Breast epithelium (tissue), 4 donors: ENCODE measurements around the gene FAM163B. TPM values are rescaled to one million over a fixed set of nuclear protein-coding genes. Genes with fewer than 3 reads are reported as not detected.

ENCODE experiments used
- DNase-seq, 2 donors: peaks; one replicate each; pipeline ENCODE4 v3.0.0-alpha.2; 2019; ENCODE audit warnings: low spot score in 2 of 2
- H3K27ac ChIP-seq, 2 donors: fragments of 200-600 bp; sonication (generic) in 1 of 2; one replicate each; pipeline ENCODE4 v1.5.1; 2016 to 2019; ENCODE audit warnings: mild to moderate bottlenecking in 1 of 2
- H3K27me3 ChIP-seq, 2 donors: fragments of 200-600 bp; sonication (generic) in 1 of 2; one replicate each; pipeline versions ENCODE4 v1.5.1 to v1.6.0; 2017 to 2019; ENCODE audit warnings: control low read depth in 1 of 2, mild to moderate bottlenecking in 1 of 2
- H3K36me3 ChIP-seq: fragments of 200-600 bp; one replicate; pipeline ENCODE4 v1.5.1; 2019
- H3K4me1 ChIP-seq, 2 donors: fragments of 200-600 bp; sonication (generic); one replicate each; pipeline ENCODE4 v1.5.1; 2016 to 2019; ENCODE audit warnings: control low read depth in 1 of 2
- H3K4me3 ChIP-seq, 3 donors: fragments of 200-600 bp; sonication (generic); 1 replicate in 2 of 3; 2 replicates in 1 of 3; pipeline ENCODE4 v1.5.1; 2016 to 2019; ENCODE audit warnings: mild to moderate bottlenecking in 3 of 3, moderate library complexity in 2 of 3
- H3K9me3 ChIP-seq, 2 donors: fragments of 200-600 bp; sonication (generic) in 1 of 2; one replicate each; pipeline ENCODE4 v1.5.1; 2016 to 2019; ENCODE audit warnings: control low read depth in 1 of 2
- POLR2A ChIP-seq: fragments of 450-650 bp; IDR thresholded peaks from one replicate; pipeline ENCODE4 v1.6.1; 2016; ENCODE audit warnings: antibody characterized with exemption, mild to moderate bottlenecking, moderate library complexity
- POLR2AphosphoS5 ChIP-seq, 3 donors: sonication (generic); formaldehyde crosslinking; IDR thresholded peaks; one replicate each; pipeline ENCODE4 v1.6.1; 2017; ENCODE audit warnings: antibody characterized with exemption in 3 of 3
- intact Hi-C: fragments of 100-400 bp; cut with DNase I; formaldehyde crosslinking; loops from one replicate; pipeline ENCODE4 v1.15.1; 2023; ENCODE audit warnings: low total_unique reads
- total RNA-seq, 3 donors: library from RNA; depleted of rRNA; stranded (reverse); fragments of >200 nt; gene quantifications; one replicate each; pipeline ENCODE4 v1.1.0, GENCODE V29; 2016
- TF ChIP-seq, protein P1 (sequence below), 3 donors: fragments of 450-650 bp; IDR thresholded peaks; one replicate each; pipeline ENCODE4 v1.5.1; 2016 to 2017; ENCODE audit warnings: antibody characterized with exemption in 3 of 3, mild to moderate bottlenecking in 3 of 3, moderate library complexity in 3 of 3

Gene FAM163B
- total RNA-seq, 3 donors from 2014 or later, result not detected

DNA sequence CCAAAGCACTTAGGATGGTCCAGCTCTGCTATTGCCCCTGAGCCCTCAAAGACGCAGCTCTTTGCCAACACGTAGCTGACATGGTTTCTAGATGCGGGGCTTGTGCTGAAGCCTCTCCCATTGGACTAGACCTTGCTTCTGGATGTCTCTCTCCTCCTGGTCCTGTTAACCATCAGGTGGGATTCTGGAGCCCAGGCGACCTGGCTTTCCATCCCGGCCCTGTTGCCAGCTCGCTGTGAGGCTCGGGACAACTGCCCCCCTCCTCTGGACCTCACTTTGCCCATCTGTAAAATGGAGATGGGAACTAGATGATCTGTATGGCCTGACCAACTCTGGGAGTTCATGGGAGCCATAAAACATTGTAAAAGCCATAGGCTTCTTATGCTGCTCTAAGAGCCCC, 31.0 kb upstream of the FAM163B start:
- DNase-seq, result no peak

DNA sequence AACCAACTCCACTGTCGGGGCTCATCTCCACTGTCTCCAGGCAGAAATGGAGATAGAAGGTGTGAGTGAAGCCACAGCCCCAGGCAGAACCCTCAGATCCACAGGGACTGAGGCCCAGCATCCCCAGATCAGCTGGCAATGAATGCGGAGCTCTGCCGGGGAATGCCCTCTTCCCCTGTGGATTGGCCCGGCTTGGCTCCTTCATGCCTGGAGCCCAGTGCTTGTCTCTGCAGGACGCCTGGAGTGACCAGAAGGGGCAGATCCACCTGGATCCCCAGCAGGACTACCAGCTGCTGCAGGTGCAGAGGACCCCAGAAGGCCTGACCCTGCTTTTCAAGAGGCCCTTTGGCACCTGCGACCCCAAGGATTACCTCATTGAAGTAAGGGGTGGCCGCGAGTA, 30.4 kb upstream of the FAM163B start:
- Histone ChIP-seq H3K4me3 (no peak overlapping the region), H3K27ac (no peak overlapping the region), H3K9me3 (no peaks in the 10 kb centered on the region), H3K36me3 (no peaks in the 10 kb centered on the region), H3K4me1 (no peaks in the 10 kb centered on the region), H3K27me3 (peaks cover 0 to 14% of the 10 kb centered on the region in 2 donors)
- no peak for DNase-seq
- intact Hi-C loops, result no loop called here
- TF ChIP-seq, protein P1, sequence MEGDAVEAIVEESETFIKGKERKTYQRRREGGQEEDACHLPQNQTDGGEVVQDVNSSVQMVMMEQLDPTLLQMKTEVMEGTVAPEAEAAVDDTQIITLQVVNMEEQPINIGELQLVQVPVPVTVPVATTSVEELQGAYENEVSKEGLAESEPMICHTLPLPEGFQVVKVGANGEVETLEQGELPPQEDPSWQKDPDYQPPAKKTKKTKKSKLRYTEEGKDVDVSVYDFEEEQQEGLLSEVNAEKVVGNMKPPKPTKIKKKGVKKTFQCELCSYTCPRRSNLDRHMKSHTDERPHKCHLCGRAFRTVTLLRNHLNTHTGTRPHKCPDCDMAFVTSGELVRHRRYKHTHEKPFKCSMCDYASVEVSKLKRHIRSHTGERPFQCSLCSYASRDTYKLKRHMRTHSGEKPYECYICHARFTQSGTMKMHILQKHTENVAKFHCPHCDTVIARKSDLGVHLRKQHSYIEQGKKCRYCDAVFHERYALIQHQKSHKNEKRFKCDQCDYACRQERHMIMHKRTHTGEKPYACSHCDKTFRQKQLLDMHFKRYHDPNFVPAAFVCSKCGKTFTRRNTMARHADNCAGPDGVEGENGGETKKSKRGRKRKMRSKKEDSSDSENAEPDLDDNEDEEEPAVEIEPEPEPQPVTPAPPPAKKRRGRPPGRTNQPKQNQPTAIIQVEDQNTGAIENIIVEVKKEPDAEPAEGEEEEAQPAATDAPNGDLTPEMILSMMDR (IDR thresholded peaks at IDR 0.05), result no peak
- no peak for TF ChIP-seq POLR2A
- no peak for TF ChIP-seq POLR2AphosphoS5 (IDR thresholded peaks at IDR 0.05)

More for the DNA sequence above, 31.0 kb upstream of the FAM163B start:
- TF ChIP-seq POLR2A (no peak), POLR2AphosphoS5 (IDR thresholded peaks at IDR 0.05) (no peak)
- TF ChIP-seq, protein P1 (IDR thresholded peaks at IDR 0.05), result no peak
- H3K27ac ChIP-seq, result no peak overlapping the region
- no peaks in the 10 kb centered on the region for H3K36me3 ChIP-seq
- H3K27me3 ChIP-seq, result peaks cover 0 to 13% of the 10 kb centered on the region in 2 donors
- intact Hi-C loops, result no loop called here
- no peaks in the 10 kb centered on the region for H3K9me3 ChIP-seq
- H3K4me3 ChIP-seq, result no peak overlapping the region
- no peaks in the 10 kb centered on the region for H3K4me1 ChIP-seq

DNA sequence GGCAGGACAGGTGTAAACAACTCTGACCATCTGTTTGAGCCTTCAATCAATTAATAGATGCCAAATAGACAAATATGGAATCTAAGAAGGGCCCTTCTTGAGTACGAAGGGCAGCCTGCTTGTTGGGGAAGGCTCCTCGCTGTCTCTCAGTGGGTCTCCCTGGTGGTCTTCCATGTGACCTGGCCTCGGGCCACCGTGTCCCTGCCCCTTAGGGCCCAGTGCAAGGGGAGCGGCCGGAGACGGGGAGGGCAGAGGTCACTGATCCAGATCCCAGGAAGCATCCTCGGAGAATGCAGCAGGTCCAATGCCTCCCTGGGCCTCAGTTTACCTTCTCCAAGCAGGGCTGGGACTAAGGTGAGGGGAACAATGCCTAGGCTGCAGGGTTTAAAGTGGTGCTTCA, 29.5 kb upstream of the FAM163B start:
- Histone ChIP-seq H3K27ac (no peak overlapping the region), H3K36me3 (no peaks in the 10 kb centered on the region), H3K4me3 (no peak overlapping the region), H3K27me3 (peaks cover 0 to 23% of the 10 kb centered on the region in 2 donors), H3K4me1 (no peaks in the 10 kb centered on the region), H3K9me3 (no peaks in the 10 kb centered on the region)
- intact Hi-C loops, result no loop called here
- TF ChIP-seq POLR2A (no peak), POLR2AphosphoS5 (IDR thresholded peaks at IDR 0.05) (no peak)
- TF ChIP-seq, protein P1 (IDR thresholded peaks at IDR 0.05), result no peak
- no peak for DNase-seq

DNA sequence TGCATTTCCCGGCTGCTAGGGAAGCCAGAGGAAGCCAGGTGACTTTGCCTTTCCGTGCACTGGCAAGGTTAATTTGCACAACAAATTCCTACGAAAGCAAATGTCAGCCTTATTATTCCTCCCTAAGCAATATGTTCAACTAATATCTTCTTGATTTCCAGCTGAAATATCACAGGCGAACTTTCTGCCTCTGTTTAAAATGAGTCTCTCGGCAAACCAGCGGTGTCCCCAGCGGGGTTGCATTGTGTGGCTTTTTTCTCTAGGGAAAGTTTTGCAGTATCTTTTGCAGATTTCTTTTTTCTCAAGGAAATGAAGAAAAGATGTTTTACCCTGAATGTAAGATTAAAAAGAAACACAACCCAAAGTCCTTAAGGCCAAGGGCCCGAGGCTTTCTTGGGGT, 28.9 kb upstream of the FAM163B start:
- no peaks in the 10 kb centered on the region for H3K36me3 ChIP-seq
- no peak overlapping the region for H3K4me3 ChIP-seq
- intact Hi-C loops, result no loop called here

DNA sequence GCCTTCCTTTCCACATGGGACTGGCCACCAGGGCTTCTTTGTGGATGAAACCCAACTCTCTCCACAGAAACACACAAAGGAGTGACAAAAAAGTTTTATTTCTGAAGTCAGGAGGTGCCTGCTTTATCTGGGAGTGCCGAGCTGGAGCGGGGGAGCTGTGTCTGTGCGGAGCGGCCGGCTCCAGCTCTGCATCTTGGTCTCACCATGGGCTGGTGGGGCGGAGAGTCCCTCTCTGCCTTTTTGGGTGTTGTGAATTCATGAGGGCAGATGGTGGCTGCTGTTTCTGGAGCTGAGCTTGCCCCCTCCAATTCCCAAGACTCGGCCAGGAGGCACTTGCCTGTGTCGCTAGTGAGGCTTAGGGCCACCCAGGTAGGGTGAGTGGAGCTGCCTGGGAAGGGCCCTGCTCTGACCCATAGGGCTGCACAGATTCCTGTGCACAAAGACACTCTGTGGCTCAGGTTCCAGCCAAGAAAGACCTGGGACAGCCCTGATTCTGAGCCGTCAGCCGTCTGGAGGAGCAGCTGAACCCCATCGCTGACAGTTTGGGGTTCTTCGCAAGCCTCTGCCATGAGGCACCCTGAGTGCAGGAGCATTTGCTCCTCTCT, 28.4 kb upstream of the FAM163B start:
- Histone ChIP-seq H3K9me3 (no peaks in the 10 kb centered on the region), H3K4me1 (no peaks in the 10 kb centered on the region), H3K36me3 (no peaks in the 10 kb centered on the region), H3K27me3 (peaks cover 0 to 25% of the 10 kb centered on the region in 2 donors), H3K4me3 (no peak overlapping the region), H3K27ac (no peak overlapping the region)
- intact Hi-C loops, result no loop called here
- TF ChIP-seq POLR2AphosphoS5 (IDR thresholded peaks at IDR 0.05), result no peak
- no peak for TF ChIP-seq POLR2A
- TF ChIP-seq, protein P1 (IDR thresholded peaks at IDR 0.05), result no peak
- no peak for DNase-seq

More for the DNA sequence above, 28.9 kb upstream of the FAM163B start:
- Histone ChIP-seq H3K27me3 (peaks cover 0 to 22% of the 10 kb centered on the region in 2 donors), H3K27ac (no peak overlapping the region), H3K4me1 (no peaks in the 10 kb centered on the region), H3K9me3 (no peaks in the 10 kb centered on the region)
- TF ChIP-seq POLR2AphosphoS5 (IDR thresholded peaks at IDR 0.05) (no peak), POLR2A (no peak)
- TF ChIP-seq, protein P1 (IDR thresholded peaks at IDR 0.05), result no peak
- no peak for DNase-seq
